A549 (cell line): ENCODE measurements around the gene GAPDHS. TPM values are rescaled to one million over a fixed set of nuclear protein-coding genes. Genes with fewer than 3 reads are reported as not detected.

Experiments
- ATAC-seq, 2 experiments: fragments of 200-7000 bp in 1 of 2; fragments of >200 bp in 1 of 2; cut with Nextera tagmentation in 1 of 2; cut with Tn5 transposase in 1 of 2; 3 replicates each; pipeline versions ENCODE4 v1.8.0 to v1.9.1; 2018 to 2020; ENCODE audit warnings: mild to moderate bottlenecking in 1 of 2, moderate library complexity in 1 of 2
- CTCF ChIA-PET: fragments of 300-600 bp; sonication (Branson Sonifier 250); formaldehyde crosslinking; extraction: SDS; loops from one replicate; lab custom pipeline; 2021; ENCODE audit warnings: antibody characterized with exemption, inconsistent platforms; lab: Yijun Ruan, JAX
- POLR2A ChIA-PET: fragments of 350-600 bp; formaldehyde crosslinking; extraction: SDS; loops from one replicate; lab custom pipeline; 2021; ENCODE audit warnings: antibody characterized with exemption, inconsistent platforms; lab: Yijun Ruan, JAX
- DNase-seq, 2 experiments: peaks; one replicate each; pipeline versions ENCODE4 v3.0.0 to v3.0.0-alpha.2; 2011 to 2016; ENCODE audit warnings: low read depth in 1 of 2, low spot score in 1 of 2
- FAIRE-seq: peaks from 2 replicates; lab custom pipeline; 2011; peaks lifted over from hg19 to GRCh38; lab: Jason Lieb, UNC
- H3K27ac ChIP-seq, 2 experiments: fragments of >200 bp; sonication (Bioruptor Twin); formaldehyde crosslinking; 3 replicates each; pipeline ENCODE4 v1.5.1; 2016 to 2017
- H3K4me1 ChIP-seq: fragments of >200 bp; sonication (Bioruptor Twin); formaldehyde crosslinking; 3 replicates; pipeline ENCODE4 v1.6.1; 2016
- H3K4me2 ChIP-seq: fragments of >200 bp; sonication (Bioruptor Twin); formaldehyde crosslinking; 3 replicates; pipeline ENCODE4 v1.6.1; 2016
- H3K4me3 ChIP-seq: fragments of >200 bp; sonication (Bioruptor Twin); formaldehyde crosslinking; 3 replicates; pipeline ENCODE4 v1.5.1; 2016
- H3K9me3 ChIP-seq: fragments of >200 bp; sonication (Bioruptor Twin); formaldehyde crosslinking; 3 replicates; pipeline ENCODE4 v1.6.1; 2016
- CBX2 ChIP-seq: fragments of 200-600 bp; sonication (generic); IDR thresholded peaks from 2 replicates; pipeline ENCODE4 v1.6.1; 2016; ENCODE audit warnings: low read depth, mild to moderate bottlenecking, borderline replicate concordance
- CEBPB ChIP-seq, 2 experiments: fragments of >200 bp in 1 of 2; sonication (Bioruptor Twin) in 1 of 2; formaldehyde crosslinking in 1 of 2; IDR thresholded peaks; 2 replicates each; pipeline ENCODE4 v1.6.1; 2012 to 2016
- CHD4 ChIP-seq: fragments of 200-600 bp; sonication (generic); IDR thresholded peaks from 2 replicates; pipeline ENCODE4 v1.6.1; 2016; ENCODE audit warnings: antibody characterized with exemption, mild to moderate bottlenecking, borderline replicate concordance
- EHF ChIP-seq: fragments of 250-450 bp; sonication (Bioruptor Pico); IDR thresholded peaks from 2 replicates; pipeline ENCODE4 v1.5.0; 2020; ENCODE audit warnings: mild to moderate bottlenecking
- EHMT2 ChIP-seq: fragments of 200-600 bp; sonication (generic); IDR thresholded peaks from 2 replicates; pipeline ENCODE4 v1.6.1; 2016; ENCODE audit warnings: antibody characterized with exemption, low read depth, mild to moderate bottlenecking, moderate library complexity
- EP300 ChIP-seq, 2 experiments: fragments of >200 bp; sonication (Bioruptor Twin); formaldehyde crosslinking; IDR thresholded peaks; 2 replicates in 1 of 2; 3 replicates in 1 of 2; pipeline ENCODE4 v1.6.1; 2016 to 2017
- ESRRA ChIP-seq: fragments of 150-350 bp; IDR thresholded peaks from 2 replicates; pipeline ENCODE4 v1.6.1; 2014; ENCODE audit warnings: mild to moderate bottlenecking, low read length, borderline replicate concordance
- HDAC2 ChIP-seq: fragments of 200-600 bp; sonication (generic); IDR thresholded peaks from 2 replicates; pipeline ENCODE4 v1.6.1; 2016
- HEYL ChIP-seq: fragments of 250-450 bp; sonication (Bioruptor Pico); IDR thresholded peaks from 2 replicates; pipeline ENCODE4 v1.8.0; 2021; ENCODE audit warnings: mild to moderate bottlenecking, moderate library complexity
- HOXB13 ChIP-seq: fragments of 250-450 bp; sonication (Bioruptor Pico); IDR thresholded peaks from 2 replicates; pipeline ENCODE4 v1.5.0; 2020; ENCODE audit warnings: low read depth, mild to moderate bottlenecking, moderate library complexity
- HOXB5 ChIP-seq: fragments of 250-450 bp; sonication (Bioruptor Pico); IDR thresholded peaks from 2 replicates; pipeline ENCODE4 v1.5.0; 2020; ENCODE audit warnings: mild to moderate bottlenecking, moderate library complexity
- JUN ChIP-seq, 2 experiments: fragments of >200 bp; sonication (Bioruptor Twin); formaldehyde crosslinking; IDR thresholded peaks; 2 replicates in 1 of 2; 3 replicates in 1 of 2; pipeline ENCODE4 v1.6.1; 2016 to 2017
- JUNB ChIP-seq: fragments of >200 bp; sonication (Bioruptor Twin); formaldehyde crosslinking; IDR thresholded peaks from 2 replicates; pipeline ENCODE4 v1.6.1; 2016
- KDM1A ChIP-seq: fragments of 200-600 bp; sonication (generic); IDR thresholded peaks from 2 replicates; pipeline ENCODE4 v1.6.1; 2016; ENCODE audit warnings: low read depth, mild to moderate bottlenecking
- KDM5A ChIP-seq: fragments of 200-600 bp; sonication (generic); IDR thresholded peaks from 2 replicates; pipeline ENCODE4 v1.6.1; 2016; ENCODE audit warnings: antibody characterized with exemption, mild to moderate bottlenecking
- MAFK ChIP-seq: fragments of 450-650 bp; IDR thresholded peaks from 2 replicates; pipeline ENCODE4 v1.6.1; 2014; ENCODE audit not compliant: partially characterized antibody
- MAX ChIP-seq: IDR thresholded peaks from 2 replicates; pipeline ENCODE4 v1.6.1; 2012
- MYC ChIP-seq: IDR thresholded peaks from 2 replicates; pipeline ENCODE4 v1.6.1; 2012; ENCODE audit warnings: mild to moderate bottlenecking, inconsistent platforms, low read length, improper control_type of control experiment, borderline replicate concordance
- NFE2L2 ChIP-seq: fragments of 150-350 bp; conservative IDR thresholded peaks from 2 replicates; pipeline ENCODE4 v1.6.1; 2014; ENCODE audit warnings: low read length
- NPAS2 ChIP-seq: fragments of 250-450 bp; sonication (Bioruptor Pico); IDR thresholded peaks from 2 replicates; pipeline ENCODE4 v1.8.0; 2022; ENCODE audit warnings: mild to moderate bottlenecking, moderate library complexity, borderline replicate concordance
- POLR2AphosphoS2 ChIP-seq: conservative IDR thresholded peaks from 2 replicates; pipeline ENCODE4 v1.6.1; 2012; ENCODE audit warnings: low read length, improper control_type of control experiment, inconsistent platforms
- RAD21 ChIP-seq, 2 experiments: fragments of >200 bp in 1 of 2; sonication (Bioruptor Twin) in 1 of 2; formaldehyde crosslinking in 1 of 2; IDR thresholded peaks in 1 of 2; conservative IDR thresholded peaks in 1 of 2; 2 replicates in 1 of 2; 3 replicates in 1 of 2; pipeline ENCODE4 v1.6.1; 2012 to 2018; ENCODE audit warnings: inconsistent platforms in 1 of 2
- RARB ChIP-seq: fragments of 250-450 bp; sonication (Bioruptor Pico); IDR thresholded peaks from 2 replicates; pipeline ENCODE4 v1.8.0; 2021; ENCODE audit warnings: mild to moderate bottlenecking, moderate library complexity
- REST ChIP-seq: fragments of 200-600 bp; sonication (generic); IDR thresholded peaks from 2 replicates; pipeline ENCODE4 v1.6.1; 2016; ENCODE audit warnings: antibody characterized with exemption, mild to moderate bottlenecking, moderate library complexity
- RNF2 ChIP-seq: fragments of 200-600 bp; sonication (generic); IDR thresholded peaks from 2 replicates; pipeline ENCODE4 v1.6.1; 2016; ENCODE audit warnings: low read depth, mild to moderate bottlenecking, antibody characterized with exemption, moderate library complexity, borderline replicate concordance
- TFCP2L1 ChIP-seq: fragments of 250-450 bp; sonication (Bioruptor Pico); IDR thresholded peaks from 2 replicates; pipeline ENCODE4 v1.5.0; 2021; ENCODE audit warnings: mild to moderate bottlenecking
- TP53 ChIP-seq: fragments of 250-450 bp; sonication (Bioruptor Pico); IDR thresholded peaks from 2 replicates; pipeline ENCODE4 v1.5.0; 2021; ENCODE audit warnings: mild to moderate bottlenecking, moderate library complexity
- USF2 ChIP-seq: fragments of 450-650 bp; IDR thresholded peaks from 2 replicates; pipeline ENCODE4 v1.6.1; 2014; ENCODE audit warnings: antibody characterized with exemption
- ZFP36 ChIP-seq: fragments of 450-650 bp; IDR thresholded peaks from 2 replicates; pipeline ENCODE4 v1.6.1; 2014; ENCODE audit warnings: borderline replicate concordance; ENCODE audit not compliant: partially characterized antibody
- ZSCAN20 ChIP-seq: fragments of 250-450 bp; sonication (Bioruptor Pico); IDR thresholded peaks from 2 replicates; pipeline ENCODE4 v1.8.0; 2022; ENCODE audit warnings: mild to moderate bottlenecking, moderate library complexity
- WGBS: methylation state at CpG from one replicate; pipeline ENCODE4 v1.1.6; 2017; ENCODE audit errors: missing lambda C conversion rate; 5-methylcytosine and 5-hydroxymethylcytosine counted together
- polyA plus RNA-seq, 4 experiments: library from polyadenylated mRNA; depleted of rRNA in 3 of 4; stranded (reverse); fragments of >200 nt; fragmentation: RNase III in 1 of 4; extraction: RNeasy Plus Mini Kit Qiagen cat#74134 plus additional on column Dnase treatment in 1 of 4; gene quantifications; 2 replicates in 3 of 4; 3 replicates in 1 of 4; pipeline ENCODE4 v1.2.3, GENCODE V29; 2011 to 2017
- TF ChIP-seq, protein P1 (sequence below): fragments of >200 bp; sonication (Bioruptor Twin); formaldehyde crosslinking; IDR thresholded peaks from 3 replicates; pipeline ENCODE4 v1.6.1; 2016
- TF ChIP-seq, protein P2 (sequence below): IDR thresholded peaks from 2 replicates; pipeline ENCODE4 v1.6.1; 2012
- TF ChIP-seq, protein P3 (sequence below): fragments of 250-450 bp; sonication (Bioruptor Pico); IDR thresholded peaks from 2 replicates; pipeline ENCODE4 v1.5.0; 2020; ENCODE audit warnings: low read depth, mild to moderate bottlenecking, moderate library complexity
- TF ChIP-seq, protein P4 (sequence below): fragments of >200 bp; sonication (Bioruptor Twin); formaldehyde crosslinking; IDR thresholded peaks from 2 replicates; pipeline ENCODE4 v1.6.1; 2016

GAPDHS gene
- polyA plus RNA-seq, 2 of the 4 experiments (the other 2 are of a cell fraction), result not detected

DNA sequence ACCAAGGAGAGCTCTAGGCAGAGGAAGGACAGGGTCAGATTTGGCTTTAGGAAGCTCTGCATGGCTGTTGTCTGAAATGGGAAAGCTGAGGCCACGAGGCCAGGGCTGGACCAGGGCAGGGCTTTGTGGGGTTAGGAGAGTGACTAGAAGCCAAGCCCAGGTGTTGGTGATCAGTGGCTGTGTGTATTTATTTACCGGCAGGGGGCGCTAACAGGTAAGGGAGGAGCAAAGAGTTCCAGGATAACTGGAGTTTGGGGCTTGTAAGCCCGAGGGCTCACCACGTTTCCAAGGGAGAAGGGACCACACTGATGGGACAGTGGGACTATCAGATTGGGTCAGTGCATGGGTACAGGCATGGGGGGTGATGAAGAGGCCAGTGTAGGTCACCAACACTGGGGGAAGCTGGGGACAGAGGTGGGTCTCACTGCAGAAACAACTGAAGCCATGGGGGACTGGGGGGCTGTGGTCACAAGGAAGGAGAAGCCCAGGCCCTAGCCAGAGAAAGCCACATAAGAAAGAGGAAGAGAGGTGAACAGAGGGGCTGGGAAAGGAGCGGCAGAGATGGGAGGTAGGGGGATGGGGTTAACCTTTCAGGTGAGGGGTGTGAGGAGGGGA, 16.0 kb downstream of the GAPDHS start:
- peak; percentile 88 to 96 for DNase-seq
- ChIA-PET CTCF (interaction anchor here (0.6 to 5.1 kb wide), 71 partner anchors 9 to 436 kb away, joined by 3 to 81 read pairs (median 6); partner anchors contain the start of genes ATP4A, COX6B1, DMKN and HAUS5), POLR2A (interaction anchor here (2.6 kb wide), 1 partner anchor 8 kb away, joined by 7 read pairs; no protein-coding TSS in a partner anchor)
- no peak overlapping the region for H3K27ac ChIP-seq
- no peaks in the 10 kb centered on the region for H3K9me3 ChIP-seq
- 23% methylated on average over 6 of the region's 6 CpGs for WGBS
- peak; percentile 21 to 60; a peak in 4 of 6 replicates for ATAC-seq
- H3K4me1 ChIP-seq, result peaks cover 12% of the 10 kb centered on the region
- no peak overlapping the region for H3K4me2 ChIP-seq
- H3K4me3 ChIP-seq, result no peak overlapping the region
- FAIRE-seq, result peak; percentile 99
- TF ChIP-seq NFE2L2, result 0 out of 2 replicates have a peak, but pooled peaks have one; percentile 1
- TF ChIP-seq RARB, result no peak
- TF ChIP-seq CHD4, result no peak
- 0 out of 5 replicates have a peak, but pooled peaks of 1 of the 2 experiments have one; percentile 9 for TF ChIP-seq JUN (IDR thresholded peaks at IDR 0.05)
- TF ChIP-seq, protein P1, sequence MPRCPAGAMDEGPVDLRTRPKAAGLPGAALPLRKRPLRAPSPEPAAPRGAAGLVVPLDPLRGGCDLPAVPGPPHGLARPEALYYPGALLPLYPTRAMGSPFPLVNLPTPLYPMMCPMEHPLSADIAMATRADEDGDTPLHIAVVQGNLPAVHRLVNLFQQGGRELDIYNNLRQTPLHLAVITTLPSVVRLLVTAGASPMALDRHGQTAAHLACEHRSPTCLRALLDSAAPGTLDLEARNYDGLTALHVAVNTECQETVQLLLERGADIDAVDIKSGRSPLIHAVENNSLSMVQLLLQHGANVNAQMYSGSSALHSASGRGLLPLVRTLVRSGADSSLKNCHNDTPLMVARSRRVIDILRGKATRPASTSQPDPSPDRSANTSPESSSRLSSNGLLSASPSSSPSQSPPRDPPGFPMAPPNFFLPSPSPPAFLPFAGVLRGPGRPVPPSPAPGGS, result no peak
- TF ChIP-seq EHF, result no peak
- no peak for TF ChIP-seq KDM5A
- no peak for TF ChIP-seq TP53 (CRISPR knock-in tag)
- no peak for TF ChIP-seq MAX
- no peak for TF ChIP-seq HOXB5 (CRISPR knock-in tag)
- 0 out of 2 replicates have a peak, but pooled peaks have one; percentile 65 for TF ChIP-seq POLR2AphosphoS2
- no peak for TF ChIP-seq HOXB13 (CRISPR knock-in tag)
- no peak for TF ChIP-seq CBX2
- TF ChIP-seq RAD21 (conservative IDR thresholded peaks at IDR 0.05 in 1 of 2, IDR thresholded peaks at IDR 0.05 in 1 of 2), result peak; percentile 74 to 86
- no peak for TF ChIP-seq ZFP36
- TF ChIP-seq ZSCAN20 (CRISPR knock-in tag), result no peak
- no peak for TF ChIP-seq MYC
- TF ChIP-seq NPAS2, result no peak
- TF ChIP-seq EP300 (IDR thresholded peaks at IDR 0.05), result no peak
- no peak for TF ChIP-seq KDM1A
- no peak for TF ChIP-seq JUNB
- no peak for TF ChIP-seq TFCP2L1 (CRISPR knock-in tag)
- TF ChIP-seq, protein P2, sequence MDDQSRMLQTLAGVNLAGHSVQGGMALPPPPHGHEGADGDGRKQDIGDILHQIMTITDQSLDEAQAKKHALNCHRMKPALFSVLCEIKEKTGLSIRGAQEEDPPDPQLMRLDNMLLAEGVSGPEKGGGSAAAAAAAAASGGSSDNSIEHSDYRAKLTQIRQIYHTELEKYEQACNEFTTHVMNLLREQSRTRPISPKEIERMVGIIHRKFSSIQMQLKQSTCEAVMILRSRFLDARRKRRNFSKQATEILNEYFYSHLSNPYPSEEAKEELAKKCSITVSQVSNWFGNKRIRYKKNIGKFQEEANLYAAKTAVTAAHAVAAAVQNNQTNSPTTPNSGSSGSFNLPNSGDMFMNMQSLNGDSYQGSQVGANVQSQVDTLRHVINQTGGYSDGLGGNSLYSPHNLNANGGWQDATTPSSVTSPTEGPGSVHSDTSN, result no peak
- no peak for TF ChIP-seq USF2
- TF ChIP-seq REST, result no peak
- no peak for TF ChIP-seq HDAC2
- no peak for TF ChIP-seq CEBPB (IDR thresholded peaks at IDR 0.05)
- TF ChIP-seq HEYL (CRISPR knock-in tag), result no peak
- TF ChIP-seq, protein P3, sequence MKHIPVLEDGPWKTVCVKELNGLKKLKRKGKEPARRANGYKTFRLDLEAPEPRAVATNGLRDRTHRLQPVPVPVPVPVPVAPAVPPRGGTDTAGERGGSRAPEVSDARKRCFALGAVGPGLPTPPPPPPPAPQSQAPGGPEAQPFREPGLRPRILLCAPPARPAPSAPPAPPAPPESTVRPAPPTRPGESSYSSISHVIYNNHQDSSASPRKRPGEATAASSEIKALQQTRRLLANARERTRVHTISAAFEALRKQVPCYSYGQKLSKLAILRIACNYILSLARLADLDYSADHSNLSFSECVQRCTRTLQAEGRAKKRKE, result no peak
- TF ChIP-seq, protein P4, sequence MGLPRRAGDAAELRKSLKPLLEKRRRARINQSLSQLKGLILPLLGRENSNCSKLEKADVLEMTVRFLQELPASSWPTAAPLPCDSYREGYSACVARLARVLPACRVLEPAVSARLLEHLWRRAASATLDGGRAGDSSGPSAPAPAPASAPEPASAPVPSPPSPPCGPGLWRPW, result no peak
- no peak for TF ChIP-seq MAFK
- TF ChIP-seq ESRRA, result no peak
- TF ChIP-seq RNF2, result no peak
- no peak for TF ChIP-seq EHMT2
